ENCODE data around the gene DLK1. TPM values are rescaled to one million over a fixed set of nuclear protein-coding genes. Genes with fewer than 3 reads are reported as not detected.

The DLK1 gene
- polyA plus RNA-seq, 1 of the 3 experiments (the other 2 are of a cell fraction), result 1.7 TPM

- peak; percentile 80 for TF ChIP-seq PBX3 (IDR thresholded peaks at IDR 0.05)
- TF ChIP-seq MXI1 (IDR thresholded peaks at IDR 0.05; ENCODE audit: low read depth, low read length), result no peak
- no peak for TF ChIP-seq ZBTB33 (IDR thresholded peaks at IDR 0.05; ENCODE audit: borderline replicate concordance, low read depth)
- peak; percentile 68; the same call in 1 of the 2 replicates for TF ChIP-seq FOXM1 (IDR thresholded peaks at IDR 0.05; ENCODE audit: low read depth)
- peak; percentile 45 for TF ChIP-seq NFIC (IDR thresholded peaks at IDR 0.05; ENCODE audit: borderline replicate concordance)
- TF ChIP-seq POLR2AphosphoS5 (IDR thresholded peaks at IDR 0.05; ENCODE audit: low read depth, low read length), result peak; percentile 62
- TF ChIP-seq TCF12 (IDR thresholded peaks at IDR 0.05), result peak; percentile 83
- no peak for TF ChIP-seq EZH2phosphoT487 (IDR thresholded peaks at IDR 0.05; ENCODE audit: borderline replicate concordance, low read depth)
- no peak for TF ChIP-seq RAD21 (IDR thresholded peaks at IDR 0.05; ENCODE audit: low read length)
- TF ChIP-seq EP300 (IDR thresholded peaks at IDR 0.05; ENCODE audit: borderline replicate concordance in 1 of 2, low read depth in 1 of 2, low read length in 1 of 2), result peak in 1 of 2 experiments; percentile 87; a peak in 2 of 4 replicates
Observed at GRCh38 chr14:100692859-100693558, 33.7 kb upstream of the DLK1 start (continued).

- CTCF ChIA-PET, result interaction anchor here (1.2 to 1.9 kb wide), 4 partner anchors 29 to 309 kb away, joined by 3 to 8 read pairs (median 3); no protein-coding TSS in a partner anchor
- H3F3A ChIP-seq (replicated peaks; ENCODE audit: insufficient read depth), result peaks cover 25% of the 10 kb centered on the region
- H3K4me1 ChIP-seq (ENCODE audit: control insufficient read depth in 1 of 2, insufficient read depth in 2 of 2, low read depth in 1 of 2, low read length in 1 of 2), result peaks cover 45 to 82% of the 10 kb centered on the region in 2 experiments
- POLR2A ChIA-PET, result interaction anchor here (1.1 to 5.1 kb wide), 3 partner anchors 35 to 42 kb away, joined by 3 to 35 read pairs (median 6); partner anchors contain the start of gene DLK1
- 0 out of 2 replicates have a peak overlapping the region, but pooled peaks have one; percentile 36 for H3K9ac ChIP-seq
- 90% methylated on average over 20 of the region's 23 CpGs for WGBS (ENCODE audit: low lambda C conversion rate)
- TF ChIP-seq ELF1 (IDR thresholded peaks at IDR 0.05), result no peak
- no peak for TF ChIP-seq POLR2AphosphoS5 (IDR thresholded peaks at IDR 0.05; ENCODE audit: low read depth, low read length)
- no peak for TF ChIP-seq SMC3 (IDR thresholded peaks at IDR 0.05; ENCODE audit: low read depth, low read length)
- no peak for TF ChIP-seq USF2 (IDR thresholded peaks at IDR 0.05; ENCODE audit: borderline replicate concordance, low read depth, low read length)
- no peak for TF ChIP-seq FOXM1 (IDR thresholded peaks at IDR 0.05; ENCODE audit: low read depth)
- no peak for TF ChIP-seq TAF1 (IDR thresholded peaks at IDR 0.05; ENCODE audit: borderline replicate concordance, low read depth, low read length)
- no peak for TF ChIP-seq REST (IDR thresholded peaks at IDR 0.05; ENCODE audit: low read depth, low read length)
- TF ChIP-seq CTCF (IDR thresholded peaks at IDR 0.05), result no peak
- peak overlapping the region; percentile 74; the same call in 1 of the 2 replicates for H2AFZ ChIP-seq (ENCODE audit: low read depth)
- no peaks in the 10 kb centered on the region for H3K9me3 ChIP-seq
- H3K79me2 ChIP-seq (ENCODE audit: insufficient read depth), result no peaks in the 10 kb centered on the region
- no peaks in the 10 kb centered on the region for H3K36me3 ChIP-seq (replicated peaks in 1 of 2; ENCODE audit: control insufficient read depth in 1 of 2, insufficient read depth in 2 of 2, low read length in 1 of 2)
- H3K27ac ChIP-seq (ENCODE audit: low read depth in 2 of 2, low read length in 1 of 2), result peak overlapping the region; percentile 80 to 94; a peak in 3 of 4 replicates
- no peak overlapping the region for H3K4me2 ChIP-seq
- no peaks in the 10 kb centered on the region for H4K20me1 ChIP-seq (ENCODE audit: insufficient read depth)
- H3K4me3 ChIP-seq (ENCODE audit: low read depth in 2 of 2, low read length in 1 of 2), result no peak overlapping the region
- no peak for DNase-seq
- H3K27me3 ChIP-seq (ENCODE audit: insufficient read depth), result no peaks in the 10 kb centered on the region
- H3K9me2 ChIP-seq, result no peaks in the 10 kb centered on the region
Observed at GRCh38 chr14:100693877-100694578, 32.7 kb upstream of the DLK1 start.

All from SK-N-SH (cell line).